H1 (cell line): ENCODE measurements around the gene DNAJC27. TPM values are rescaled to one million over a fixed set of nuclear protein-coding genes. Genes with fewer than 3 reads are reported as not detected.

Experiments
- GTF2F1 ChIP-seq: IDR thresholded peaks from 2 replicates; pipeline ENCODE4 v1.6.1; 2012; ENCODE audit warnings: low read depth, low read length, improper control_type of control experiment, borderline replicate concordance
- HDAC6 ChIP-seq: IDR thresholded peaks from one replicate; pipeline ENCODE4 v1.7.1; 2012; ENCODE audit warnings: low read depth, mild to moderate bottlenecking, inconsistent platforms, low read length, moderate library complexity
- JUND ChIP-seq: IDR thresholded peaks from 2 replicates; pipeline ENCODE4 v1.6.1; 2011; ENCODE audit warnings: mild to moderate bottlenecking, improper control_type of control experiment, low read length
- RFX5 ChIP-seq: IDR thresholded peaks from 2 replicates; pipeline ENCODE4 v1.6.1; 2011; ENCODE audit warnings: low read depth, low read length, improper control_type of control experiment, borderline replicate concordance
- polyA plus RNA-seq, 7 experiments: library from polyadenylated mRNA; depleted of rRNA in 3 of 7; stranded (reverse) in 5 of 7; unstranded in 2 of 7; fragments of >200 nt in 5 of 7; fragments of 200-250 nt in 2 of 7; gene quantifications; 1 replicate in 5 of 7; 2 replicates in 1 of 7; 4 replicates in 1 of 7; pipeline versions ENCODE4 v1.2.1 to v1.2.3, GENCODE V29; 2011 to 2013; ENCODE audit warnings: missing spikeins in 2 of 7, mixed read lengths in 2 of 7
- total RNA-seq: library from RNA; stranded (reverse); fragmentation: NEBNext Ultra II Directional; extraction: Animal tissue kit (Norgen Biotek cat#: 25700); gene quantifications from 2 replicates; pipeline ENCODE4 v1.2.1, GENCODE V29; 2021
- TF ChIP-seq, protein P1 (sequence below): IDR thresholded peaks from 2 replicates; pipeline ENCODE4 v1.6.1; 2011; ENCODE audit warnings: low read depth, mild to moderate bottlenecking, low read length; ENCODE audit not compliant: insufficient read depth

The DNAJC27 gene
- total and polyA plus RNA-seq, 2 of the 8 experiments (the other 6 are each of a cell fraction or from before 2014, with no cell fraction given) = 1.4 to 4.5 TPM

DNA sequence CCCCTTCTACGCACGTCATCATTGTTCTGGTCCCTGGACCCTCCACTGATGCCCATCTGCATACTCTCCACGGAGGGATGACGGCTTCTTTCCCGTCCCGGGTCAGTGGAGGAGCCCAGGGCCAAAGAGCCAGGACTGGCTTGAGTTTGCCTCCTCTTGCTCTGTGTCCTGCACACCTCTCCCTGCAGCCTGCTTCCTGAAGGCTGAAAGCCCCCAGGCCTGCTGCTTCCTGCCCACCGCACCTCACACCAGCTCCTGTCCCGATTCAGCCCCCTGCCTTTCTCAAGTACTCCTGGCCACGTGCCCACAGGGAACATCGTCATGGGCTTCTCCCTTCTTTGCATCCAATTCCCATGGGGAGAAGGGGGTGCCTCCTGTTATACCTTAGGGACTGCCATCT is 58.8 kb downstream of the DNAJC27 start (continued):
- TF ChIP-seq, protein P1, sequence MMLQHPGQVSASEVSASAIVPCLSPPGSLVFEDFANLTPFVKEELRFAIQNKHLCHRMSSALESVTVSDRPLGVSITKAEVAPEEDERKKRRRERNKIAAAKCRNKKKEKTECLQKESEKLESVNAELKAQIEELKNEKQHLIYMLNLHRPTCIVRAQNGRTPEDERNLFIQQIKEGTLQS = no peak
- TF ChIP-seq GTF2F1 (no peak), HDAC6 (no peak), RFX5 (no peak), JUND (no peak)
